HCT116 (cell line): ENCODE results near the gene EIF4E2.

Experiments used
- CTCF ChIP-seq, 3 experiments: fragments of 200-600 bp in 1 of 3; sonication (generic) in 1 of 3; IDR thresholded peaks in 2 of 3; conservative IDR thresholded peaks in 1 of 3; 2 replicates each; pipeline ENCODE4 v1.5.1; 2012 to 2017; ENCODE audit warnings: low read depth in 2 of 3, low read length in 2 of 3, antibody characterized with exemption in 1 of 3, borderline replicate concordance in 1 of 3, control low read depth in 1 of 3, mild to moderate bottlenecking in 1 of 3, mixed read lengths in 1 of 3, mixed run types in 1 of 3, moderate library complexity in 1 of 3; ENCODE audit not compliant: insufficient read depth in 1 of 3
- FOSL1 ChIP-seq: IDR thresholded peaks from 2 replicates; pipeline ENCODE4 v1.6.1; 2012; ENCODE audit warnings: low read depth

- TF ChIP-seq CTCF (IDR thresholded peaks at IDR 0.05 in 2 of 3, conservative IDR thresholded peaks at IDR 0.05 in 1 of 3; ENCODE audit: borderline replicate concordance in 1 of 3, insufficient read depth in 1 of 3, low read depth in 2 of 3, low read length in 2 of 3): no peak
- no peak for TF ChIP-seq FOSL1
Observed at GRCh38 chr2:232503809-232504323, 46.6 kb upstream of the EIF4E2 start.
